Esophagus squamous epithelium (tissue), 5 donors: ENCODE results near the gene ACYP1. TPM values are rescaled to one million over a fixed set of nuclear protein-coding genes. Genes with fewer than 3 reads are reported as not detected.
A peak's percentile ranks its signal among the peaks of the same experiment; 100 is the strongest.

Source experiments
- DNase-seq: peaks from one replicate; lab custom pipeline; 2025; lab: John Stamatoyannopoulos, UW
- H3K27ac ChIP-seq, 4 donors: fragments of 200-600 bp; sonication (generic); one replicate each; pipeline ENCODE4 v1.5.1; 2016 to 2019; ENCODE audit warnings: mild to moderate bottlenecking in 1 of 4
- H3K27me3 ChIP-seq, 4 donors: fragments of 200-600 bp; sonication (generic); 1 replicate in 3 of 4; 2 replicates in 1 of 4; pipeline versions ENCODE4 v1.5.1 to v1.6.0; 2017 to 2021; ENCODE audit warnings: antibody characterized with exemption in 1 of 4
- H3K36me3 ChIP-seq, 3 donors: fragments of 200-600 bp; sonication (generic); one replicate each; pipeline ENCODE4 v1.5.1; 2016 to 2019
- H3K4me1 ChIP-seq, 3 donors: fragments of 200-600 bp; sonication (generic); one replicate each; pipeline ENCODE4 v1.5.1; 2017 to 2019
- H3K4me3 ChIP-seq, 4 donors: fragments of 200-600 bp; sonication (generic); 1 replicate in 3 of 4; 2 replicates in 1 of 4; pipeline ENCODE4 v1.5.1; 2016 to 2019; ENCODE audit warnings: mild to moderate bottlenecking in 2 of 4, moderate library complexity in 1 of 4
- H3K9me3 ChIP-seq, 3 donors: fragments of 200-600 bp; sonication (generic); one replicate each; pipeline ENCODE4 v1.5.1; 2016 to 2019
- CTCF ChIP-seq, 6 experiments: fragments of 450-650 bp in 4 of 6; fragments of 200-600 bp in 2 of 6; sonication (generic) in 2 of 6; IDR thresholded peaks; one replicate each; pipeline ENCODE4 v1.5.1; 2016 to 2019; ENCODE audit warnings: antibody characterized with exemption in 6 of 6, mild to moderate bottlenecking in 4 of 6, moderate library complexity in 4 of 6
- POLR2A ChIP-seq, 4 donors: fragments of 450-650 bp; IDR thresholded peaks; one replicate each; pipeline ENCODE4 v1.6.1; 2017; ENCODE audit warnings: antibody characterized with exemption in 4 of 4, mild to moderate bottlenecking in 4 of 4, moderate library complexity in 3 of 4
- whole genome bisulfite sequencing, 2 donors: methylation state at CpG; one replicate each; pipeline ENCODE4 v1.1.5; 2018; 5-methylcytosine and 5-hydroxymethylcytosine counted together
- intact Hi-C: fragments of 100-400 bp; cut with DNase I; formaldehyde crosslinking; loops from one replicate; pipeline ENCODE4 v1.15.0; 2022
- total RNA-seq, 4 donors: library from RNA; depleted of rRNA; stranded (reverse); fragments of >200 nt; gene quantifications; one replicate each; pipeline ENCODE4 v1.1.0, GENCODE V29; 2016
- donor health status: DM: yes; HTN: yes; CAD: no.

The ACYP1 gene
- 10 to 100 TPM; 11.0 to 28.0 (median 15.4) TPM for total RNA-seq

GRCh38 chr14:75063491-75064204 is at the start of gene ACYP1:
ACYP1 (minus strand) TSS chr14:75064024; CDS start chr14:75063553, 471 bp downstream.
- Histone ChIP-seq H3K27ac (peak within 1 kb of the TSS; percentile 86 to 92 (median 90)), H3K27me3 (no peaks in the 10 kb centered on the region), H3K36me3 (peaks cover 0 to 18% (median 0%) of the 10 kb centered on the region in 3 donors), H3K4me3 (peak within 1 kb of the TSS; percentile 81 to 87 (median 84)), H3K9me3 (no peaks in the 10 kb centered on the region), H3K4me1 (peaks cover 18 to 40% (median 19%) of the 10 kb centered on the region in 3 donors)
- peak; percentile 57 for DNase-seq
- intact Hi-C loops: no loop called here
- 1% methylated on average over 18 to 22 of the region's 34 CpGs for WGBS, 2 donors
- peak in 1 of 4 donors; percentile 26 for TF ChIP-seq POLR2A (IDR thresholded peaks at IDR 0.05)
- peak in 1 of 6 experiments; percentile 6 for TF ChIP-seq CTCF (IDR thresholded peaks at IDR 0.05)

GRCh38 chr14:75109877-75110276 is 46.1 kb upstream of the ACYP1 start:
- WGBS, 2 donors: 83% methylated on average over 2 of the region's 2 CpGs
- TF ChIP-seq CTCF (IDR thresholded peaks at IDR 0.05) (no peak), POLR2A (IDR thresholded peaks at IDR 0.05) (no peak)
- Histone ChIP-seq H3K9me3 (no peaks in the 10 kb centered on the region), H3K4me1 (no peaks in the 10 kb centered on the region), H3K27ac (no peak overlapping the region), H3K4me3 (no peak overlapping the region), H3K36me3 (peaks cover 9 to 100% (median 64%) of the 10 kb centered on the region in 3 donors), H3K27me3 (no peaks in the 10 kb centered on the region)
- no peak for DNase-seq
- intact Hi-C loops: no loop called here

DNA sequence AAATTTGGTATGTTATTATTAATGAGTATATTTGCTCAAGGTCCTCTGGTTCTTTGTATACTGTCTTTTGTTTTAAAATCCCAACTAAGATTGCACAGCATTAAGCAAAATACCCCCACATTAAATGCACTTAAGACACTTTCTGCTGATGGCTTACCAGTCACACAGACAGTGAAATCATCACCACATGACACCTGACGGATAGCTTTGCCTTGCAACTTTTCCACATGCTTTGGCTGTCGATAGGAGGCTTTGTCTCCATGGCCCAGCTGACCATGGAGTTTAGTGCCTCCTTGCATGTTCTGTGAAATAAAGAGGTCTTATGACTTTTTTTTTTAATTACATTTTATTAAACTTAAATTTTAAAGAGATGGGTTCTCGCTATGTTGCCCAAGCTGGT is 43.4 kb upstream of the ACYP1 start:
- H3K4me1 ChIP-seq: no peaks in the 10 kb centered on the region
- intact Hi-C loops: no loop called here
- H3K36me3 ChIP-seq: peaks cover 9 to 100% (median 59%) of the 10 kb centered on the region in 3 donors
- H3K27me3 ChIP-seq: no peaks in the 10 kb centered on the region
- WGBS, 2 donors: 72 to 83% methylated on average over 3 of the region's 3 CpGs
- no peaks in the 10 kb centered on the region for H3K9me3 ChIP-seq
- no peak overlapping the region for H3K4me3 ChIP-seq
- DNase-seq: no peak
- no peak overlapping the region for H3K27ac ChIP-seq
- no peak for TF ChIP-seq CTCF (IDR thresholded peaks at IDR 0.05)

DNA sequence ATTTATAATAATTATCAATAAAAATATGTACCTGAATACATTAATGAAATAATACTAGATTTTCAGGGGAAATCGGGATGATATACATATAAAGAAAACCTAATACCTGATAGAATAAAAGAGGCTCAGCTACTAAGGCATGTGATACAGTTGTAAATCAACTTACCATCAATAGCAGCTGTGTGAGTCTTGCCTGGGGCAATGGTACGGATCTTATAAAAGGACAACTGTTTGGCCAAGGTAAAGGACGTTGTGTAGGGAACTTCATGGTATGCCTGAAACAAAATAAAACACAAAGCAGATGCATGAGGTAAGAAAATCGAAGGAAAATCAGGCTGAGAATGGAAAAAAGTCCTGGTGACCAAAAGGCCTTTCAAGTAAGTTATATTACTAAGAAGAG is 37.7 kb upstream of the ACYP1 start:
- DNase-seq: no peak
- intact Hi-C loops: no loop called here
- Histone ChIP-seq H3K9me3 (no peaks in the 10 kb centered on the region), H3K4me3 (no peak overlapping the region), H3K36me3 (peaks cover 0 to 100% (median 33%) of the 10 kb centered on the region in 3 donors), H3K27me3 (no peaks in the 10 kb centered on the region), H3K27ac (no peak overlapping the region), H3K4me1 (no peaks in the 10 kb centered on the region)
- TF ChIP-seq CTCF (IDR thresholded peaks at IDR 0.05): no peak
- TF ChIP-seq POLR2A (IDR thresholded peaks at IDR 0.05): no peak
- 70% methylated on average over 4 of the region's 4 CpGs for WGBS, 2 donors

DNA sequence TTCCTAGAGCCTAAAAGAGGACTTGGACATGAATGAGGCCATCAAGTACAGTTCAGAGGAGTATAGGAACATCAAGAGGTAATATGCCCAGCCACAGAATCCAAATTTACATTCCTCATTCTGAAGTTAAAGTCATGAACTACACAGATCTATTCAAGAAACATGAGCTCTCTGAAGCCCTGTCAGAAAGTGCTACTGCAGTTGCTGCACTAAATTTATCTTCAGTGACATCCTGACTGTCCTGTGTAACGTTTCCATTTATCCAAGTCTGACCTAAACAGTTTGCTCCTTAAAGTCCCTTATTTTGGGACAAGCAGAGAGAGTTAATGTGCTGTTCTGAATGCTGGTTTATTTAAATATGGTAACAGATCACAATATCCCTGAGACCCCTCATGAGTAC is 34.9 kb upstream of the ACYP1 start:
- DNase-seq: no peak
- WGBS, 2 donors: 50 to 70% methylated on average over 1 of the region's 1 CpG
- Histone ChIP-seq H3K4me3 (no peak overlapping the region), H3K27ac (no peak overlapping the region), H3K4me1 (no peaks in the 10 kb centered on the region), H3K27me3 (no peaks in the 10 kb centered on the region), H3K9me3 (no peaks in the 10 kb centered on the region), H3K36me3 (peaks cover 14 to 100% (median 42%) of the 10 kb centered on the region in 3 donors)
- no peak for TF ChIP-seq POLR2A (IDR thresholded peaks at IDR 0.05)
- no peak for TF ChIP-seq CTCF (IDR thresholded peaks at IDR 0.05)
- intact Hi-C loops: no loop called here
